SU-DHL-6 (cell line): Measurements from ENCODE around the gene FFAR2.

Experiments used
- H2AFZ ChIP-seq: fragments of 200-600 bp; sonication (generic); 2 replicates; pipeline ENCODE4 v1.6.1; 2014; ENCODE audit warnings: low read depth, mild to moderate bottlenecking, moderate library complexity, mixed read lengths, antibody characterized with exemption, low read length; ENCODE audit not compliant: severe bottlenecking
- H3F3A ChIP-seq: fragments of 200-600 bp; shearing (Covaris generic); 2 replicates; pipeline ENCODE4 v1.6.0; 2016; ENCODE audit warnings: antibody characterized with exemption, mild to moderate bottlenecking; ENCODE audit not compliant: insufficient read depth
- H3K27ac ChIP-seq: fragments of 200-600 bp; sonication (generic); 2 replicates; pipeline ENCODE4 v1.5.1; 2016; ENCODE audit warnings: low read depth, mild to moderate bottlenecking, low read length, moderate library complexity, mixed read lengths
- H3K27me3 ChIP-seq: fragments of 200-600 bp; sonication (generic), shearing (Covaris generic); 2 replicates; pipeline ENCODE4 v1.6.0; 2014; ENCODE audit warnings: mild to moderate bottlenecking, low read length
- H3K36me3 ChIP-seq: fragments of 200-600 bp; sonication (generic); 2 replicates; pipeline ENCODE4 v1.6.1; 2014; ENCODE audit warnings: mild to moderate bottlenecking, low read length, mixed read lengths
- H3K4me2 ChIP-seq: fragments of 300-600, 200-600 bp; shearing (Covaris generic), sonication (generic); 2 replicates; pipeline ENCODE4 v1.6.0; 2014; ENCODE audit warnings: low read length, low read depth, mild to moderate bottlenecking; ENCODE audit not compliant: poor library complexity, severe bottlenecking
- H3K4me3 ChIP-seq: fragments of 200-600 bp; sonication (generic); 2 replicates; pipeline ENCODE4 v1.5.1; 2014; ENCODE audit warnings: antibody characterized with exemption, low read length, mild to moderate bottlenecking, mixed read lengths; ENCODE audit not compliant: insufficient read depth, poor library complexity, severe bottlenecking
- H3K79me2 ChIP-seq: fragments of 200-600 bp; sonication (generic); 2 replicates; pipeline ENCODE4 v1.6.1; 2014; ENCODE audit warnings: mild to moderate bottlenecking, low read length, moderate library complexity; ENCODE audit not compliant: insufficient read depth
- H3K9ac ChIP-seq: fragments of 200-600 bp; sonication (generic); 2 replicates; pipeline ENCODE4 v1.7.0; 2014; ENCODE audit warnings: mild to moderate bottlenecking, low read length
- H3K9me2 ChIP-seq: fragments of 200-600 bp; sonication (generic); replicated peaks from 2 replicates; pipeline ENCODE4 v1.6.1; 2014; ENCODE audit warnings: low read length; ENCODE audit not compliant: insufficient read depth
- H3K9me3 ChIP-seq: fragments of 200-600 bp; sonication (generic); 2 replicates; pipeline ENCODE4 v1.6.1; 2014; ENCODE audit warnings: low read length, mixed read lengths; ENCODE audit not compliant: insufficient read depth
- H4K20me1 ChIP-seq: fragments of 200-600 bp; sonication (generic); 2 replicates; pipeline ENCODE4 v1.6.1; 2014; ENCODE audit warnings: low read depth, mild to moderate bottlenecking, antibody characterized with exemption, low read length, moderate library complexity, mixed read lengths
- EZH2phosphoT487 ChIP-seq: fragments of 200-600 bp; sonication (generic), shearing (Covaris generic); conservative IDR thresholded peaks from 2 replicates; pipeline ENCODE4 v1.6.1; 2018; ENCODE audit warnings: mild to moderate bottlenecking, antibody characterized with exemption, low read length, moderate library complexity, mixed read lengths
- TF ChIP-seq, protein P1 (sequence below): fragments of 200-600 bp; sonication (generic); IDR thresholded peaks from one replicate; pipeline ENCODE4 v1.5.1; 2017; ENCODE audit warnings: antibody characterized with exemption, mild to moderate bottlenecking, low read length, moderate library complexity; ENCODE audit not compliant: insufficient read depth, poor library complexity, severe bottlenecking

FFAR2 gene

DNA sequence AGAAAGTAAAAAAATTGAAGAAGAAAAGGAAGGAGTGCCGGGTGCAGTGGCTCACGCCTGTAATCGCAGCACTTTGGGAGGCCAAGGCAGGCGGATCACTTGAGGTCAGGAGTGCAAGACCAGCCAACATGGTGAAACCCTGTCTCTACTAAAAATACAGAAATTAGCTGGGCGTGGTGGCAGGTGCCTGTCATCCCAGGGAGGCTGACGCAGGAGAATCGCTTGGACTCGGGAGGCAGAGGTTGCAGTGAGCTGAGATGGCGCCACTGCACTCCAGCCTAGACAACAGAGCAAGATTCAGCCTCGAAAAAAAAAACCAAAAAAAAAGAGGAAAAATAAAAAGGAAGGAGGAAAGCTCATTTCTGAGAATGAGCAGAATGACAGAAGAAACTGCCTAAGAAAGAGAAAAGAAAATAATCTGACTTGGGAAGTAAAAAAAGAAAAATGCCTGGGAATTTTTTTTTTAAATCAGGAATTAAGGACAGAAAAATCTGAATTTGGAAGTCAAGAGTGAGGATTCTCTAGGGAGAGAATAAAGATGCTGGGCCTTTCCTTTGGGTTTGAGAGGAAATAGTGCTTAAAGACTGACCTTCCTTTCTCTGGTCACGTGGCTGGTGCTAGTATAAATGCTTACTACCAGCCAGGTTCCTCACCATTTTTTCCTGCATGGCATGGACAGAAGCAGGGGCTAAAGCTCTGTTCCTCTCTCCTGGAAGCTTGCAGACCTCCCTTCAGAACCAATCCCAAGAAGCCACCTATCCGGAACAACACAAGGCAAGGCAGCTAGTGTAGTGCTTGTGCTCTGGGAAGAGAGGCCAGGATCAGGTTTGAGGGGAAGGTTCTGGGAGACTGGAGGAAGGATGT lies at the start of gene FFAR2:
Gene FFAR2, plus strand, starts transcription at position 652 of the 864 bp plus-strand sequence. CDS start 1,458 bp downstream, outside the sequence.
- no peak within 1 kb of the TSS for H3K4me2 ChIP-seq
- H3K79me2 ChIP-seq: no peaks in the 10 kb centered on the region
- H3K36me3 ChIP-seq: no peaks in the 10 kb centered on the region
- H3K9ac ChIP-seq: no peak within 1 kb of the TSS
- H3K27ac ChIP-seq: no peak within 1 kb of the TSS
- H3K4me3 ChIP-seq: no peak within 1 kb of the TSS
- no peaks in the 10 kb centered on the region for H3K9me3 ChIP-seq
- H4K20me1 ChIP-seq: no peaks in the 10 kb centered on the region
- no peaks in the 10 kb centered on the region for H3K27me3 ChIP-seq
- TF ChIP-seq, protein P1, sequence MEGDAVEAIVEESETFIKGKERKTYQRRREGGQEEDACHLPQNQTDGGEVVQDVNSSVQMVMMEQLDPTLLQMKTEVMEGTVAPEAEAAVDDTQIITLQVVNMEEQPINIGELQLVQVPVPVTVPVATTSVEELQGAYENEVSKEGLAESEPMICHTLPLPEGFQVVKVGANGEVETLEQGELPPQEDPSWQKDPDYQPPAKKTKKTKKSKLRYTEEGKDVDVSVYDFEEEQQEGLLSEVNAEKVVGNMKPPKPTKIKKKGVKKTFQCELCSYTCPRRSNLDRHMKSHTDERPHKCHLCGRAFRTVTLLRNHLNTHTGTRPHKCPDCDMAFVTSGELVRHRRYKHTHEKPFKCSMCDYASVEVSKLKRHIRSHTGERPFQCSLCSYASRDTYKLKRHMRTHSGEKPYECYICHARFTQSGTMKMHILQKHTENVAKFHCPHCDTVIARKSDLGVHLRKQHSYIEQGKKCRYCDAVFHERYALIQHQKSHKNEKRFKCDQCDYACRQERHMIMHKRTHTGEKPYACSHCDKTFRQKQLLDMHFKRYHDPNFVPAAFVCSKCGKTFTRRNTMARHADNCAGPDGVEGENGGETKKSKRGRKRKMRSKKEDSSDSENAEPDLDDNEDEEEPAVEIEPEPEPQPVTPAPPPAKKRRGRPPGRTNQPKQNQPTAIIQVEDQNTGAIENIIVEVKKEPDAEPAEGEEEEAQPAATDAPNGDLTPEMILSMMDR: no peak
- TF ChIP-seq EZH2phosphoT487: no peak
- no peak within 1 kb of the TSS for H2AFZ ChIP-seq
- H3K9me2 ChIP-seq: no peaks in the 10 kb centered on the region
- H3F3A ChIP-seq: no peaks in the 10 kb centered on the region

DNA sequence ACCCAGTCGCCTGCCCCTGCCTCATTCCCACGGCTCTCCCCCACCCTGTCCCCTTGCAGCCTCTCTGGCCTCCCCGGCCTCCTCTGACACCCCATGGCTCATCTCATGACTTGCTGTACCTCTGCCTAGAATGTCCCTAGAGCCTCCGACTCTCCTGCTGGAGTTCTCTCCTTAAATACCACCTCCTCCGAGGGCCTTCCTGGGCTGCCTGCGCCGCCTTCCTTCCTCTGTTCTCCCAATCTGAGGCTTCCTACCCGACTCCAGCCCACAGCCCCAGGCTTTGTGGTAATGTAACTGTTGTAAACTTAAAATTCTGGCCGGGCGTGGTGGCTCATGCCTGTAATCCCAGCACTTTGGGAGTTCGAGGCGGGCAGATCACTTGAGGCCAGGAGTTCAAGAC lies 49.5 kb upstream of the FFAR2 start:
- Histone ChIP-seq H3K4me2 (no peak overlapping the region), H3F3A (no peaks in the 10 kb centered on the region), H2AFZ (no peak overlapping the region), H3K36me3 (no peaks in the 10 kb centered on the region), H4K20me1 (no peaks in the 10 kb centered on the region), H3K79me2 (no peaks in the 10 kb centered on the region), H3K9me3 (no peaks in the 10 kb centered on the region), H3K9ac (no peak overlapping the region), H3K9me2 (no peaks in the 10 kb centered on the region), H3K27ac (no peak overlapping the region), H3K27me3 (no peaks in the 10 kb centered on the region), H3K4me3 (no peak overlapping the region)
- TF ChIP-seq EZH2phosphoT487: no peak
- TF ChIP-seq, protein P1: no peak

DNA sequence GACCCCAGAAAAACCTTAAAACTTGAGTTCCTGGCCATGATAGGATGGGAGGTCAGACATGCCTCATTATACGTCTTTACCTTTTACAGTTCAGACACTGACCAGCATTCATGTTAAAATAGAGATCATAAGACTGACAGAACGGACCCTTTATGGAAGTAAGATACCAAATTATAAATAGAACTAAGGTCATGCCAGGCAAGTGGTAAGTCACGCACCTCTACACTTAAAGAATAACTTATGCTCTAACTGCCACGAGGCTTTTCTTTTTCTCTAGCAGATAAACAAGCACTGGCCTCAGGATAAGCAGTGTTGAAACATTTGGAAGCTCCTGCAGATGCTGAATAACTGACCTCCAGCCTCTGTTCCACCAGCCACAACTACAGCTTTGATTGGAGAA lies 48.8 kb upstream of the FFAR2 start:
- H3K9me2 ChIP-seq: no peaks in the 10 kb centered on the region
- H3F3A ChIP-seq: no peaks in the 10 kb centered on the region
- H3K9ac ChIP-seq: no peak overlapping the region
- no peak for TF ChIP-seq EZH2phosphoT487
- TF ChIP-seq, protein P1: no peak
- H3K79me2 ChIP-seq: no peaks in the 10 kb centered on the region
- H3K27ac ChIP-seq: no peak overlapping the region
- H3K4me2 ChIP-seq: no peak overlapping the region
- no peaks in the 10 kb centered on the region for H4K20me1 ChIP-seq
- no peaks in the 10 kb centered on the region for H3K9me3 ChIP-seq
- no peak overlapping the region for H3K4me3 ChIP-seq
- H3K36me3 ChIP-seq: no peaks in the 10 kb centered on the region
- H2AFZ ChIP-seq: no peak overlapping the region
- H3K27me3 ChIP-seq: no peaks in the 10 kb centered on the region
